H9 (cell line): Measurements from ENCODE around the gene TCERG1L. TPM values are rescaled to one million over a fixed set of nuclear protein-coding genes. Genes with fewer than 3 reads are reported as not detected.
A peak's percentile ranks its signal among the peaks of the same experiment; 100 is the strongest.

Experiments
- DNase-seq: peaks from one replicate; pipeline ENCODE4 v3.0.0-alpha.2; 2017
- H2AFZ ChIP-seq: one replicate; pipeline ENCODE4 v1.6.1; 2013; ENCODE audit warnings: mild to moderate bottlenecking, low read length, control low read depth, moderate library complexity
- H2AK5ac ChIP-seq: 2 replicates; pipeline ENCODE4 v1.6.1; 2013; ENCODE audit warnings: low read length, control low read depth, mixed read lengths; ENCODE audit not compliant: insufficient read length
- H2BK120ac ChIP-seq: one replicate; pipeline ENCODE4 v1.6.1; 2013; ENCODE audit warnings: low read depth, mild to moderate bottlenecking, low read length, control low read depth, inconsistent platforms; ENCODE audit not compliant: poor library complexity, severe bottlenecking
- H2BK12ac ChIP-seq: 2 replicates; pipeline ENCODE4 v1.6.1; 2013; ENCODE audit warnings: low read length, control low read depth, mixed read lengths, low read depth; ENCODE audit not compliant: insufficient read length
- H2BK15ac ChIP-seq: 2 replicates; pipeline ENCODE4 v1.6.1; 2013; ENCODE audit warnings: low read depth, low read length, control low read depth
- H2BK20ac ChIP-seq: one replicate; pipeline ENCODE4 v1.6.1; 2013; ENCODE audit warnings: low read depth, mild to moderate bottlenecking, low read length, control low read depth, inconsistent platforms; ENCODE audit not compliant: poor library complexity, severe bottlenecking
- H2BK5ac ChIP-seq: 2 replicates; pipeline ENCODE4 v1.6.1; 2013; ENCODE audit warnings: low read length, control low read depth, mixed read lengths; ENCODE audit not compliant: insufficient read length
- H3K14ac ChIP-seq: 2 replicates; pipeline ENCODE4 v1.6.1; 2013; ENCODE audit warnings: low read length, control low read depth; ENCODE audit not compliant: insufficient read depth
- H3K18ac ChIP-seq: 2 replicates; pipeline ENCODE4 v1.6.1; 2013; ENCODE audit warnings: low read depth, mild to moderate bottlenecking, mixed read lengths, low read length, control low read depth; ENCODE audit not compliant: insufficient read length
- H3K23ac ChIP-seq: 2 replicates; pipeline ENCODE4 v1.6.1; 2013; ENCODE audit warnings: low read length, control low read depth, mixed read lengths, low read depth; ENCODE audit not compliant: insufficient read length
- H3K23me2 ChIP-seq: 2 replicates; pipeline ENCODE4 v1.6.1; 2013; ENCODE audit warnings: low read depth, mild to moderate bottlenecking, mixed read lengths, low read length, control low read depth; ENCODE audit not compliant: insufficient read length, poor library complexity, severe bottlenecking
- H3K27ac ChIP-seq: 2 replicates; pipeline ENCODE4 v1.5.1; 2013; ENCODE audit warnings: low read length, control low read depth, mixed read lengths, low read depth; ENCODE audit not compliant: insufficient read length
- H3K27me3 ChIP-seq: 2 replicates; pipeline ENCODE4 v1.6.1; 2013; ENCODE audit warnings: low read length, control low read depth, inconsistent platforms; ENCODE audit not compliant: insufficient read depth
- H3K4ac ChIP-seq: 2 replicates; pipeline ENCODE4 v1.6.1; 2013; ENCODE audit warnings: low read depth, mild to moderate bottlenecking, control low read depth, inconsistent platforms, low read length, moderate library complexity
- H3K4me1 ChIP-seq: 2 replicates; pipeline ENCODE4 v1.6.1; 2013; ENCODE audit warnings: low read length, control low read depth, inconsistent platforms; ENCODE audit not compliant: insufficient read depth
- H3K4me2 ChIP-seq: 2 replicates; pipeline ENCODE4 v1.6.1; 2013; ENCODE audit warnings: low read length, control low read depth, mixed read lengths; ENCODE audit not compliant: insufficient read length, insufficient read depth
- H3K56ac ChIP-seq: 2 replicates; pipeline ENCODE4 v1.6.1; 2013; ENCODE audit warnings: low read depth, mild to moderate bottlenecking, mixed read lengths, low read length, control low read depth; ENCODE audit not compliant: insufficient read length
- H3K79me1 ChIP-seq: 2 replicates; pipeline ENCODE4 v1.6.1; 2013; ENCODE audit warnings: low read depth, mild to moderate bottlenecking, moderate library complexity, low read length, control low read depth, inconsistent platforms; ENCODE audit not compliant: insufficient read depth, poor library complexity, severe bottlenecking
- H3K79me2 ChIP-seq: 2 replicates; pipeline ENCODE4 v1.6.1; 2013; ENCODE audit warnings: low read length, control low read depth, inconsistent platforms; ENCODE audit not compliant: insufficient read depth
- H3K9ac ChIP-seq: 2 replicates; pipeline ENCODE4 v1.6.1; 2013; ENCODE audit warnings: low read length, control low read depth, mixed read lengths; ENCODE audit not compliant: insufficient read length; ENCODE audit errors: extremely low read depth
- H3K9me3 ChIP-seq: one replicate; pipeline ENCODE4 v1.6.1; 2013; ENCODE audit warnings: low read depth, low read length, inconsistent platforms; ENCODE audit not compliant: control insufficient read depth
- H3T11ph ChIP-seq: one replicate; pipeline ENCODE4 v1.6.1; 2013; ENCODE audit warnings: mild to moderate bottlenecking, low read length, control low read depth, inconsistent platforms
- H4K20me1 ChIP-seq: one replicate; pipeline ENCODE4 v1.6.1; 2013; ENCODE audit not compliant: control insufficient read depth, insufficient read length, insufficient read depth
- H4K5ac ChIP-seq: 2 replicates; pipeline ENCODE4 v1.6.1; 2013; ENCODE audit warnings: low read depth, mild to moderate bottlenecking, mixed read lengths, low read length, control low read depth; ENCODE audit not compliant: insufficient read length
- H4K8ac ChIP-seq: replicated peaks from 2 replicates; pipeline ENCODE4 v1.6.1; 2013; ENCODE audit warnings: low read length, control low read depth, mixed read lengths, low read depth; ENCODE audit not compliant: insufficient read length
- H4K91ac ChIP-seq: 2 replicates; pipeline ENCODE4 v1.6.1; 2013; ENCODE audit warnings: low read depth, mild to moderate bottlenecking, moderate library complexity, mixed read lengths, low read length, control low read depth; ENCODE audit not compliant: insufficient read length
- H3K27ac Mint-ChIP-seq, 3 experiments: 2 replicates in 2 of 3; 3 replicates in 1 of 3; pipeline ENCODE4 v1.8.0; 2020 to 2021; ENCODE audit warnings: mixed read lengths in 3 of 3, mild to moderate bottlenecking in 1 of 3, moderate library complexity in 1 of 3
- H3K27me3 Mint-ChIP-seq: 2 replicates; pipeline ENCODE4 v1.8.0; 2021; ENCODE audit warnings: low read depth, mild to moderate bottlenecking, moderate library complexity, mixed read lengths
- H3K36me3 Mint-ChIP-seq, 3 experiments: 2 replicates in 2 of 3; 3 replicates in 1 of 3; pipeline ENCODE4 v1.8.0; 2020 to 2021; ENCODE audit warnings: low read depth in 3 of 3, mixed read lengths in 3 of 3; ENCODE audit not compliant: insufficient read depth in 1 of 3
- H3K4me1 Mint-ChIP-seq, 2 experiments: 2 replicates each; pipeline ENCODE4 v1.8.0; 2020; ENCODE audit warnings: mixed read lengths in 2 of 2
- H3K4me3 Mint-ChIP-seq, 2 experiments: 2 replicates in 1 of 2; 3 replicates in 1 of 2; pipeline ENCODE4 v1.8.0; 2020 to 2021; ENCODE audit warnings: mild to moderate bottlenecking in 2 of 2, mixed read lengths in 2 of 2, moderate library complexity in 1 of 2
- H3K9me3 Mint-ChIP-seq, 2 experiments: 2 replicates in 1 of 2; 3 replicates in 1 of 2; pipeline ENCODE4 v1.8.0; 2020; ENCODE audit warnings: mild to moderate bottlenecking in 2 of 2, mixed read lengths in 2 of 2, moderate library complexity in 1 of 2
- WGBS: extraction: QIAGEN DNeasy Blood & Tissue Kit; methylation state at CpG from one replicate; pipeline ENCODE4 v1.1.7; 2013; ENCODE audit warnings: missing lambda C conversion rate, low lambda C conversion rate, mixed read lengths; ENCODE audit not compliant: insufficient read length; ENCODE audit errors: extremely low coverage; 5-methylcytosine and 5-hydroxymethylcytosine counted together
- total RNA-seq: library from RNA; stranded (reverse); gene quantifications from 2 replicates; pipeline ENCODE4 v1.2.1, GENCODE V29; 2021
- TF ChIP-seq, protein P1 (sequence below): fragments of 200-600 bp; sonication (generic); conservative IDR thresholded peaks from 3 replicates; pipeline ENCODE4 v1.8.0; 2021; ENCODE audit warnings: antibody characterized with exemption, mild to moderate bottlenecking

The TCERG1L gene
- total RNA-seq, 1 experiment from 2014 or later = 3.3 TPM

DNA sequence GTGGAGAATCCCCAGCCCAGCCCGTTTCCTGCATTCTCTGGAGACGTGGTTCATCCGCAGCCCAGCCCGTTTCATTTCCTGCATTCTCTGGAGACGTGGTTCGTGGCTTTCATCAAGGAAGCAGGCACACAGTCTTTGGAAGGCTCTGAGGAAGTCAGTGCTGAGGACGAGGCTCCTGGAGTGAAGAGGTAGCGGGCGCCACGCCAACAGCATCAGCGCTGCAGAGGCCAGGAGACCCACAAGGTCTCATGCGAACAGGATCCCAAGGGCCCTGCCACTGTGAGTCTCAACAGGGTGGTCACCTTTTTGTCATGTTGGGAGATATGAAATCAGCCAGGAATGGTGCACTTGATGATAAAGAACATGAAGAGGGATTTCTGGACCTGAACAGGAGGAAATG lies 12.4 kb upstream of the TCERG1L start:
- no peaks in the 10 kb centered on the region for H3K79me1 ChIP-seq
- no peak for DNase-seq
- no peak overlapping the region for H4K8ac ChIP-seq
- H3K27me3 ChIP-seq = no peaks in the 10 kb centered on the region
- Mint-ChIP-seq H3K4me1 (peaks cover 33 to 34% of the 10 kb centered on the region in 2 experiments), H3K4me3 (no peak overlapping the region), H3K9me3 (no peaks in the 10 kb centered on the region; a peak in 1 of 5 replicates), H3K36me3 (no peaks in the 10 kb centered on the region), H3K27ac (peak overlapping the region in 1 of 3 experiments; percentile 9; a peak in 1 of 7 replicates), H3K27me3 (peaks cover 58% of the 10 kb centered on the region)
- no peak overlapping the region for H2AK5ac ChIP-seq
- H3K4me2 ChIP-seq = no peak overlapping the region
- no peak overlapping the region for H4K91ac ChIP-seq
- H2BK12ac ChIP-seq = no peak overlapping the region
- H2BK5ac ChIP-seq = no peak overlapping the region
- no peak overlapping the region for H3T11ph ChIP-seq
- H3K79me2 ChIP-seq = no peaks in the 10 kb centered on the region
- TF ChIP-seq, protein P1, sequence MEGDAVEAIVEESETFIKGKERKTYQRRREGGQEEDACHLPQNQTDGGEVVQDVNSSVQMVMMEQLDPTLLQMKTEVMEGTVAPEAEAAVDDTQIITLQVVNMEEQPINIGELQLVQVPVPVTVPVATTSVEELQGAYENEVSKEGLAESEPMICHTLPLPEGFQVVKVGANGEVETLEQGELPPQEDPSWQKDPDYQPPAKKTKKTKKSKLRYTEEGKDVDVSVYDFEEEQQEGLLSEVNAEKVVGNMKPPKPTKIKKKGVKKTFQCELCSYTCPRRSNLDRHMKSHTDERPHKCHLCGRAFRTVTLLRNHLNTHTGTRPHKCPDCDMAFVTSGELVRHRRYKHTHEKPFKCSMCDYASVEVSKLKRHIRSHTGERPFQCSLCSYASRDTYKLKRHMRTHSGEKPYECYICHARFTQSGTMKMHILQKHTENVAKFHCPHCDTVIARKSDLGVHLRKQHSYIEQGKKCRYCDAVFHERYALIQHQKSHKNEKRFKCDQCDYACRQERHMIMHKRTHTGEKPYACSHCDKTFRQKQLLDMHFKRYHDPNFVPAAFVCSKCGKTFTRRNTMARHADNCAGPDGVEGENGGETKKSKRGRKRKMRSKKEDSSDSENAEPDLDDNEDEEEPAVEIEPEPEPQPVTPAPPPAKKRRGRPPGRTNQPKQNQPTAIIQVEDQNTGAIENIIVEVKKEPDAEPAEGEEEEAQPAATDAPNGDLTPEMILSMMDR = no peak
- H4K20me1 ChIP-seq = no peaks in the 10 kb centered on the region
- H3K23ac ChIP-seq = no peak overlapping the region
- no peak overlapping the region for H2BK20ac ChIP-seq
- H2BK15ac ChIP-seq = no peak overlapping the region
- H2BK120ac ChIP-seq = no peak overlapping the region
- no peak overlapping the region for H3K9ac ChIP-seq
- no peak overlapping the region for H3K27ac ChIP-seq
- no CpG with 5 or more reads among the region's 12 CpGs for WGBS
- no peak overlapping the region for H3K4ac ChIP-seq
- H3K23me2 ChIP-seq = no peaks in the 10 kb centered on the region
- peaks cover 4% of the 10 kb centered on the region; the same call in 1 of the 2 replicates for H3K4me1 ChIP-seq
- no peaks in the 10 kb centered on the region for H3K9me3 ChIP-seq
- no peak overlapping the region for H4K5ac ChIP-seq
- H2AFZ ChIP-seq = no peak overlapping the region
- H3K18ac ChIP-seq = no peak overlapping the region
- no peak overlapping the region for H3K14ac ChIP-seq
- H3K56ac ChIP-seq = no peak overlapping the region
